Transverse colon (tissue), 3 donors: ENCODE results near the gene ROCK1.

Experiments
- CTCF ChIP-seq, 5 experiments: fragments of 200-600 bp in 3 of 5; fragments of 450-650 bp in 2 of 5; sonication (generic) in 3 of 5; IDR thresholded peaks; 1 replicate in 2 of 5; 2 replicates in 3 of 5; pipeline ENCODE4 v1.5.1; 2016 to 2017; ENCODE audit warnings: antibody characterized with exemption in 5 of 5, inconsistent platforms in 3 of 5, mild to moderate bottlenecking in 2 of 5, moderate library complexity in 1 of 5
- POLR2A ChIP-seq: fragments of 450-650 bp; IDR thresholded peaks from one replicate; pipeline ENCODE4 v1.6.1; 2016; ENCODE audit warnings: antibody characterized with exemption, mild to moderate bottlenecking, moderate library complexity

- no peak for TF ChIP-seq POLR2A
- TF ChIP-seq CTCF (IDR thresholded peaks at IDR 0.05) = no peak
Measured at GRCh38 chr18:21084511-21085078, 27.0 kb downstream of the ROCK1 start.
